ENCODE data around the gene GLI1. TPM values are rescaled to one million over a fixed set of nuclear protein-coding genes. Genes with fewer than 3 reads are reported as not detected.
"Not testable (repeated sequence)": the region's sequence is repeated elsewhere in the genome, so short reads cannot be mapped to it uniquely, and the experiment has no call there.

The GLI1 gene
- total RNA-seq, 5 donors from 2014 or later (not counting 1 experiment from before 2014, with no cell fraction given): 0.53 to 1.6 (median 0.82) TPM

DNA sequence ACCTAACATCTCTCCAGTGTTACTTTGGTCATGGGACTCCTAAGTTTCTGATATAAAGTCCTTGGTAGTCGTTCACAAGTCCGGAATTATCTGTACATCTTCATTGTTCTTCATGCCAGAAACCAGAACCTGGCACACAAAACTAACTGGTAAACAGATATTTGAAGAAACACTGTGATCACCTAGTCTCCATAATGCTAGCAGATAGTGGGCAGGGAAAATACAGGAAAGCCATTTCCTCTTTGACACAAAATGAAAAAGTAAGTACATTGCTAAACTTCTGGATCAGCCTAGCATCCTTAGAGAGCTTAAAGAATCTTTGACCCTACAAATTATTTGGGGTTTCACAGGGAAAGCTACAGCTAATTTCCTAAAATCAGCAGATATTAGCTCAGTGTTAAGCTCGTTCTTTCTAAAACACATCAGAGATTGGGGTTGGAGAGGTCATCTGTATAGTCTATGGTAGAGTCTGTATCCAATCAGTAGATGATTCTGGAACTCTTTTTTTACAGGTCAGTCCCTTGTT lies 55.9 kb downstream of the GLI1 start:
- DNase-seq: no peak
- no peak overlapping the region for H3K27ac ChIP-seq (ENCODE audit: low read length)
- no peaks in the 10 kb centered on the region for H3K27me3 Mint-ChIP-seq
- ATAC-seq (replicated peaks in 1 of 4): no peak
- H3K9me3 ChIP-seq: no peaks in the 10 kb centered on the region
- peaks cover 65% of the 10 kb centered on the region for H3K36me3 Mint-ChIP-seq
- ChIA-PET POLR2A (interaction anchor here in 1 of 2 donors (1.1 kb wide), 1 partner anchor 34 kb away, joined by 5 read pairs; no protein-coding TSS in a partner anchor), CTCF (interaction anchor here in 1 of 2 donors (0.6 to 0.9 kb wide), 2 partner anchors 56 to 70 kb away, joined by 4 to 5 read pairs; no protein-coding TSS in a partner anchor)
- H3K4me3 ChIP-seq (ENCODE audit: control insufficient read depth in 1 of 2, extremely low read depth in 1 of 2, low read length in 1 of 2): no peak overlapping the region
- no peaks in the 10 kb centered on the region for H3K27me3 ChIP-seq (replicated peaks in 1 of 2; ENCODE audit: control insufficient read depth in 2 of 2, extremely low read depth in 1 of 2, insufficient read depth in 2 of 2, low read length in 1 of 2)
- H3K4me1 ChIP-seq (ENCODE audit: control insufficient read depth in 1 of 2, extremely low read depth in 1 of 2, insufficient read depth in 2 of 2, low read length in 2 of 2): peaks cover 7 to 21% of the 10 kb centered on the region in 2 experiments
- no peak overlapping the region for H3K27ac Mint-ChIP-seq
- H3K4me3 Mint-ChIP-seq: no peak overlapping the region
- peaks cover 7 to 69% of the 10 kb centered on the region in 2 donors for H3K36me3 ChIP-seq (ENCODE audit: control insufficient read depth in 2 of 2, extremely low read depth in 1 of 2, insufficient read depth in 1 of 2, low read length in 1 of 2)
- H3K4me1 Mint-ChIP-seq: peaks cover 24 to 27% (median 24%) of the 10 kb centered on the region in 3 donors
- no peaks in the 10 kb centered on the region for H3K9me3 Mint-ChIP-seq
- WGBS (ENCODE audit: insufficient coverage): no CpG with 5 or more reads among the region's 3 CpGs

DNA sequence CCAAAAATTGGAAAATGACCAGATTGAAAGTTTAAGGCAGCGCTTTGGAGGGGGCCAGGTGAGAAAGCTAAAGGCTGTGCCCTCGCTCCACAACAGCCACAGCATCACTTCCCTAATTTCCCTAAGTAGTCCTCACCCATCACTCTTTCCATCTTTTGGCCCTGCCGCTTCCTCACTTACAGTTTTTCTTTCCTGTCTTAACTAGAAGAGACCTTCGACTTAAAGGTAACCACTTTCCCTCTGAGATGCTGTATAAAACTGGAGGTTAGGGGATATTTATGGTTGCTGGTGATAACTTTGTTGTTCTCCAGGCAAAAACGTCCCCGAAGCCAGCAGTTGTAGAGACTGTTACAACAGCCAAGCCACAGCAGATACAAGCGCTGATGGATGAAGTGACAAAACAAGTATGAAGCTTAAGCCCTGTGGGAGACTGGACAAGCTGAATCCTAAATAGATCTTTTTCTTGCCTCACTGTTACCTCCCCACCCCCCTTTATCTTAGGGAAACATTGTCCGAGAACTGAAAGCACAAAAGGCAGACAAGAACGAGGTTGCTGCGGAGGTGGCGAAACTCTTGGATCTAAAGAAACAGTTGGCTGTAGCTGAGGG lies 56.5 kb downstream of the GLI1 start:
- Histone ChIP-seq H3K4me3 (ENCODE audit: control insufficient read depth in 1 of 2, extremely low read depth in 1 of 2, low read length in 1 of 2) (no peak overlapping the region), H3K36me3 (ENCODE audit: control insufficient read depth in 2 of 2, extremely low read depth in 1 of 2, insufficient read depth in 1 of 2, low read length in 1 of 2) (peaks cover 7 to 64% of the 10 kb centered on the region in 2 donors), H3K27me3 (replicated peaks in 1 of 2; ENCODE audit: control insufficient read depth in 2 of 2, extremely low read depth in 1 of 2, insufficient read depth in 2 of 2, low read length in 1 of 2) (no peaks in the 10 kb centered on the region), H3K4me1 (ENCODE audit: control insufficient read depth in 1 of 2, extremely low read depth in 1 of 2, insufficient read depth in 2 of 2, low read length in 2 of 2) (peaks cover 7 to 24% of the 10 kb centered on the region in 2 experiments), H3K27ac (ENCODE audit: low read length) (no peak overlapping the region), H3K9me3 (no peaks in the 10 kb centered on the region)
- Mint-ChIP-seq H3K4me1 (peaks cover 24 to 32% (median 26%) of the 10 kb centered on the region in 3 donors), H3K27me3 (no peaks in the 10 kb centered on the region), H3K27ac (peak overlapping the region in 1 of 2 donors; percentile 46), H3K4me3 (no peak overlapping the region), H3K9me3 (no peaks in the 10 kb centered on the region), H3K36me3 (peaks cover 65% of the 10 kb centered on the region)
- CTCF ChIA-PET: interaction anchor here in 1 of 2 donors (0.6 to 0.9 kb wide), 2 partner anchors 57 to 69 kb away, joined by 4 to 5 read pairs; no protein-coding TSS in a partner anchor
- DNase-seq: no peak
- ATAC-seq (replicated peaks in 1 of 4): no peak
- WGBS (ENCODE audit: insufficient coverage): 100% methylated on average over 1 of the region's 11 CpGs
- POLR2A ChIA-PET: interaction anchor here (0.9 to 1.9 kb wide), 2 partner anchors 36 kb away, joined by 6 to 7 read pairs; partner anchors contain the start of gene ARHGAP9 (in 1 of the 2)

DNA sequence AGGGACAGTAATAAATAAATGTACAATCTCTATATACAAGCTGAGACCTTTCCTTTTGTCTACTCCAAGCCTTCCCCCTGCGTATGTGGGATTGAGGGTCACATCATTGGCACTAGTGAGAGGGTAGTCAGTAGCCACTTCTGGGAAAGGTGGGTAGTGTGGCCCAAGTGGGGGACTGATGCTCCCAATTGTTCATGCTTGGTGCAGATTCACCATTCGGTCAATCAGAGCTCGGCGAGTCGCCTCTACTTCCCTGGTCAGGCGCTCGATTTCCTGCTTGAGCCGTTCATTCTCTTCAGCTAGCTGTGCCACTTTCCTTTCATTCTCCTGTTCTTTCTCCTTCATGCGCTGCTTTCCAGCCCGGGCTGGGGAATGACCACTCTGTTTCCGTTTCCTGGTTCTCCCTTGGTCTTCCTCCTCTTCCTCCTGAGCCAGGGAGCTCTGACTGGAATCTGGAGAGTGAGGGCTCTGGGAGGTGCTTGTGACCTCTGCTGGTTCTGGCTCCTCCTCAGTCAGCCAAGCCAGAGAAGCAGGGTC lies 57.1 kb downstream of the GLI1 start:
- Mint-ChIP-seq H3K36me3 (peaks cover 61% of the 10 kb centered on the region), H3K4me1 (peaks cover 28 to 38% (median 33%) of the 10 kb centered on the region in 3 donors), H3K27ac (peak overlapping the region in 1 of 2 donors; percentile 99), H3K9me3 (no peaks in the 10 kb centered on the region), H3K4me3 (no peak overlapping the region), H3K27me3 (no peaks in the 10 kb centered on the region)
- H3K27me3 ChIP-seq (replicated peaks in 1 of 2; ENCODE audit: control insufficient read depth in 2 of 2, extremely low read depth in 1 of 2, insufficient read depth in 2 of 2, low read length in 1 of 2): no peaks in the 10 kb centered on the region
- POLR2A ChIA-PET: interaction anchor here (0.9 to 1.9 kb wide), 3 partner anchors 36 to 39 kb away, joined by 6 to 7 read pairs (median 6); partner anchors contain the start of gene ARHGAP9 (in 1 of the 2)
- peaks cover 12 to 31% of the 10 kb centered on the region in 2 experiments for H3K4me1 ChIP-seq (ENCODE audit: control insufficient read depth in 1 of 2, extremely low read depth in 1 of 2, insufficient read depth in 2 of 2, low read length in 2 of 2)
- DNase-seq (no peak), ATAC-seq (replicated peaks in 1 of 4) (no peak)
- H3K4me3 ChIP-seq (ENCODE audit: control insufficient read depth in 1 of 2, extremely low read depth in 1 of 2, low read length in 1 of 2): no peak overlapping the region
- WGBS (ENCODE audit: insufficient coverage): 95% methylated on average over 7 of the region's 11 CpGs
- no peak overlapping the region for H3K27ac ChIP-seq (ENCODE audit: low read length)
- CTCF ChIA-PET: interaction anchor here in 1 of 2 donors (0.6 to 0.7 kb wide), 2 partner anchors 53 to 137 kb away, joined by 3 to 4 read pairs; no protein-coding TSS in a partner anchor
- no peaks in the 10 kb centered on the region for H3K9me3 ChIP-seq
- peaks cover 5 to 57% of the 10 kb centered on the region in 2 donors for H3K36me3 ChIP-seq (ENCODE audit: control insufficient read depth in 2 of 2, extremely low read depth in 1 of 2, insufficient read depth in 1 of 2, low read length in 1 of 2)

DNA sequence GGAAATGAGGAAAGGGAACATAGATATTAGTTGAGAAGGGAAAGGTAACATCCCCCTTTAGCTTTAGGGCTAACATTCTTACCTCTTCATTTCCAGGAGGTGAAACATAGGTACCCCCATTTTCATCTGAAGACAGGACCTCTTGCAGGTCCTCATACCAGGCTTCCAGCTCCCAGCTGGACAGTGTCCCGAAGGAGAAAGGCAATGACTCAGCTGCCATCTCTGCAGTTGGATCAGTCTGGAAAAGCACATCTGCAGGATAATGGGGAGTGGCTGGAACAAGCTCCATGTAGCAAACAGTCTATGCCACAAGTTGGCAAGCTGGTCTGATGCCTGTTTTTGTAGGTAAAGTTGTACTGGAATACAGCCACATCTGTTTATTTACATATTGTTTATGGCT lies 57.6 kb downstream of the GLI1 start:
- no peak overlapping the region for H3K4me3 ChIP-seq (ENCODE audit: control insufficient read depth in 1 of 2, extremely low read depth in 1 of 2, low read length in 1 of 2)
- ATAC-seq (replicated peaks in 1 of 4): no peak
- no peaks in the 10 kb centered on the region for H3K9me3 ChIP-seq
- Mint-ChIP-seq H3K4me3 (peak overlapping the region in 2 of 3 donors; percentile 11 to 29), H3K36me3 (peaks cover 56% of the 10 kb centered on the region), H3K9me3 (no peaks in the 10 kb centered on the region), H3K4me1 (peaks cover 33 to 43% (median 38%) of the 10 kb centered on the region in 3 donors), H3K27ac (peak overlapping the region in 1 of 2 donors; percentile 99), H3K27me3 (no peaks in the 10 kb centered on the region)
- peaks cover 16 to 36% of the 10 kb centered on the region in 2 experiments for H3K4me1 ChIP-seq (ENCODE audit: control insufficient read depth in 1 of 2, extremely low read depth in 1 of 2, insufficient read depth in 2 of 2, low read length in 2 of 2)
- POLR2A ChIA-PET: interaction anchor here (1.1 to 1.9 kb wide), 3 partner anchors 37 to 45 kb away, joined by 3 to 7 read pairs (median 6); partner anchors contain the start of gene ARHGAP9 (in 1 of the 2)
- CTCF ChIA-PET: interaction anchor here (0.6 to 1.2 kb wide), 3 partner anchors 53 to 137 kb away, joined by 3 to 4 read pairs (median 3); no protein-coding TSS in a partner anchor
- no peak overlapping the region for H3K27ac ChIP-seq (ENCODE audit: low read length)
- DNase-seq: no peak
- 67% methylated on average over 1 of the region's 1 CpG for WGBS (ENCODE audit: insufficient coverage)
- H3K27me3 ChIP-seq (replicated peaks in 1 of 2; ENCODE audit: control insufficient read depth in 2 of 2, extremely low read depth in 1 of 2, insufficient read depth in 2 of 2, low read length in 1 of 2): no peaks in the 10 kb centered on the region
- H3K36me3 ChIP-seq (ENCODE audit: control insufficient read depth in 2 of 2, extremely low read depth in 1 of 2, insufficient read depth in 1 of 2, low read length in 1 of 2): peaks cover 5 to 52% of the 10 kb centered on the region in 2 donors

DNA sequence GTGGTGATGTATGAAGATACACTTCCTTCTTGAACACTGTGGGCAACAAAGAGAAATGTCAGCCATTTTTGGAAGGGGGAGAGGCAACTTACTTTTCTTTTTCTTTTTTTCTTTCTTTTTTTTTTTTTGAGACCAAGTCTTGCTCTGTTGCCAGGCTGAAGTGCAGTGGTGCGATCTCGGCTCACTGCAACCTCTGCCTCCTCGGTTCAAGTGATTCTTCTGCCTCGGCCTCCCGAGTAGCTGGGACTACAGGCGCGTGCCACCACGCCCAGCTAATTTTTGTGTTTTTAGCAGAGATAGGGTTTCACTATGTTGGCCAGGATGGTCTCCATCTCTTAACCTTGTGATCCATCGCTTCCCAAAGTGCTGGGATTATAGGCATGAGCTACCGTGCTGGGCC lies 58.1 kb downstream of the GLI1 start:
- H3K27me3 ChIP-seq (replicated peaks in 1 of 2; ENCODE audit: control insufficient read depth in 2 of 2, extremely low read depth in 1 of 2, insufficient read depth in 2 of 2, low read length in 1 of 2); DNase-seq; H3K4me3 ChIP-seq (ENCODE audit: control insufficient read depth in 1 of 2, extremely low read depth in 1 of 2, low read length in 1 of 2); H3K9me3 ChIP-seq; H3K27ac ChIP-seq (ENCODE audit: low read length); H3K27me3 Mint-ChIP-seq; H3K9me3 Mint-ChIP-seq; ATAC-seq (replicated peaks in 1 of 4): not testable (repeated sequence)
- POLR2A ChIA-PET: interaction anchor here (0.7 to 1.9 kb wide), 5 partner anchors 28 to 46 kb away, joined by 3 to 7 read pairs (median 6); partner anchors contain the start of gene ARHGAP9 (in 2 of the 2)
- H3K36me3 ChIP-seq (ENCODE audit: control insufficient read depth in 2 of 2, extremely low read depth in 1 of 2, insufficient read depth in 1 of 2, low read length in 1 of 2): peaks cover 4 to 47% of the 10 kb centered on the region in 2 donors
- CTCF ChIA-PET: interaction anchor here (0.8 to 1.2 kb wide), 2 partner anchors 66 to 1566 kb away, joined by 3 read pairs; no protein-coding TSS in a partner anchor
- H3K4me3 Mint-ChIP-seq: peak overlapping the region in 1 of 3 donors; percentile 29
- peak overlapping the region; percentile 99 to 100 for H3K27ac Mint-ChIP-seq
- WGBS (ENCODE audit: insufficient coverage): no CpG with 5 or more reads among the region's 10 CpGs
- H3K36me3 Mint-ChIP-seq: peaks cover 50% of the 10 kb centered on the region
- H3K4me1 ChIP-seq (ENCODE audit: control insufficient read depth in 1 of 2, extremely low read depth in 1 of 2, insufficient read depth in 2 of 2, low read length in 2 of 2): peaks cover 16 to 38% of the 10 kb centered on the region in 2 experiments
- H3K4me1 Mint-ChIP-seq: peaks cover 35 to 45% (median 40%) of the 10 kb centered on the region in 3 donors
